ENCODE data around the gene HSF2BP.

The HSF2BP gene

DNA sequence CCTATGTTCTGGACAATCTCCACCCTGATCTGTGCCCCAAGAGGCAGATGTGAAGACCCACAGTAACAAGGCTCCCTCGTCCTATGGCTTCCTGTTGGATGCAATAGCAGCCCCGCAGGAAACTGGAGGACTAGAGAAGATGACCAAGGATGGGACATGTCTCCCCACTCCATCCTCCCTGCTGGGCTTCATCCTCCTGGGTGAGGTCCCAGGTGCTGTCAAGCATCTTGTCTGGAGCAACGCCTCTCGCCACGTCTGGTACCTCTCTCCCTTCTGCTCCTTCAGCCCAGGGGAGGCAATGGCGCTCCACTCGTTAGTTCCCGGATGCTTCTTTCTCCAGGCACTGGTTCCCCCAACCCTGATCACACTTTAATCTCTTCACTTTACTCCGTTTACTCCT lies 11.1 kb downstream of the HSF2BP start:
- no peak for TF ChIP-seq CTCF (IDR thresholded peaks at IDR 0.05; ENCODE audit: control insufficient read depth, extremely low read depth, insufficient read depth)
- no peak for DNase-seq (ENCODE audit: low read depth)
- H3K4me3 ChIP-seq (ENCODE audit: low read depth, low read length) = no peak overlapping the region

DNA sequence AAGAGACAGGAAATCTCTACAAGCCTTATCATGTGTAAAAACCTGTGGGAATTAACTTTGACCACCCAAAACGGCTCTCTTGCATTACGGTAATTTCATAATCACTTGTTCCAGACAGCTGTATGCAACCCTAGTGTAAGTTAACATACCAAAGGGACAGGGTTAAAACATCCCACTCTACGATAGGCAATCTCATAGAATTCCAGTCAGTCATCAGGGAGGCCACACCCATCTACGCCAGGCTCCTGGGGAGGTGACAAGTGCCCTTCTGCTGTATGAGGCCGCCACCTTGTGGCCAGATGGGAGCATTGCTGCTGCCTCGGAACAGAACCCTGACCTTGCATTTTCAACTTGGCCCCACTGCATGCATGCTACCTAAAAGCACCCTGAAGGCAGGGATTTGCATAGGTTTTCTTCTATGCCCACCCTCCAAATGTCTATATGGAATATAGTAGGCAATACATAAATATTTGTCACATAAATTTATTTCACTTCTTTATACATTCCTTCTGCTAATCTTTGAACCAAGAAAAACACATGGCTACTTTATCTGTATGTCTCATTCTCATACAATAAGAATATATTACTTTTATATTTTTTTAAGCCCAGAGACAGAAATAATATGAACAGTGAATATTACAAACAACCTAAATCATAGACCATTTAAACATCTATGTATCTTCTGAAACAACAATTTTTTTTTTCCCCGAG lies 12.6 kb downstream of the HSF2BP start:
- no peak overlapping the region for H3K4me3 ChIP-seq (ENCODE audit: low read depth, low read length)
- DNase-seq (ENCODE audit: low read depth) = peak; percentile 70
- TF ChIP-seq CTCF (IDR thresholded peaks at IDR 0.05; ENCODE audit: control insufficient read depth, extremely low read depth, insufficient read depth) = peak; percentile 99

DNA sequence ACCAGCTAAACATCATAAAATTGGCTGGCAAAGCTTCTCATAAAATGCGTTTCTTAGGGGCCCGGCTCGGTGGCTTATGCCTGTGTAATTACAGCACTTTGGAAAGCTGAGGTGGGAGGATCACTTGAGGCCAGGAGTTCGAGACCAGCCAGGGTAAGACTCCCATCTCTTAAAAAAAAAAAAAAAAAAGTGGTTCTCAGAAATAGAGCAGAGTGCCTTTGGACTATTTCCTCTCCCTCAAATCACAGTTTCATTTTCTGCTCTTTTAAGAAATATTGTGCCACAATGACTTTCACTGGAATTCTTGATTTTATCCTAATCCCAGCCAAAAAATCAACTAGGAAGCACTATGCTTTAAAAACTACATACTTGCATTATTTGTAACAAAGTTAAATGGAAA lies 13.3 kb downstream of the HSF2BP start:
- no peak for DNase-seq (ENCODE audit: low read depth)
- no peak overlapping the region for H3K4me3 ChIP-seq (ENCODE audit: low read depth, low read length)
- TF ChIP-seq CTCF (IDR thresholded peaks at IDR 0.05; ENCODE audit: control insufficient read depth, extremely low read depth, insufficient read depth) = no peak

- DNase-seq (ENCODE audit: low read depth) = no peak
- H3K4me3 ChIP-seq (ENCODE audit: low read depth, low read length) = no peak overlapping the region
- TF ChIP-seq CTCF (IDR thresholded peaks at IDR 0.05; ENCODE audit: control insufficient read depth, extremely low read depth, insufficient read depth) = peak; percentile 46
Measured at GRCh38 chr21:43645136-43645891, 14.0 kb downstream of the HSF2BP start.

GRCh38 chr21:43644609-43645008 lies 14.7 kb downstream of the HSF2BP start:
- no peak overlapping the region for H3K4me3 ChIP-seq (ENCODE audit: low read depth, low read length)
- no peak for DNase-seq (ENCODE audit: low read depth)
- TF ChIP-seq CTCF (IDR thresholded peaks at IDR 0.05; ENCODE audit: control insufficient read depth, extremely low read depth, insufficient read depth) = no peak

DNA sequence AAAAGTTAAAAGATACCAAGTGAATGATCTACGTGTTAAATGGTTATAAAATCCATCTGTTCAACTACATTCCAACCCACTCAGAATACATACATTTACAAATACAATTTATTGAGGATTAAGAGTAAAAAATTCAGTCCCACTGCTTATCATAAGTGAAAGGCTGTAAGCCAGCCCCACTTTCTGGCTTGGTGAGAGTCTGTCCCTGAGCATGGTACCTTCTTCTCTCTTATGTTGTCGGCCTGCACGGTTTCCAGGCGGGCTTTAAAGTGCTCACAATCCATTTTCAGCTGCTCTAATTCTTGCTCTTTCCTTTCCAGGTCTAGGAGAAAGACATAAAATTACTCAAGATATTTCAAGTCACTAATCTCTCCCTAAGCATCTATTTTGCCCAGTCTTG lies 15.2 kb downstream of the HSF2BP start:
- no peak overlapping the region for H3K4me3 ChIP-seq (ENCODE audit: low read depth, low read length)
- no peak for DNase-seq (ENCODE audit: low read depth)

More for the DNA sequence above, 15.2 kb downstream of the HSF2BP start:
- TF ChIP-seq CTCF (IDR thresholded peaks at IDR 0.05; ENCODE audit: control insufficient read depth, extremely low read depth, insufficient read depth) = no peak
